ENCODE data around the gene MYCN.

DNA sequence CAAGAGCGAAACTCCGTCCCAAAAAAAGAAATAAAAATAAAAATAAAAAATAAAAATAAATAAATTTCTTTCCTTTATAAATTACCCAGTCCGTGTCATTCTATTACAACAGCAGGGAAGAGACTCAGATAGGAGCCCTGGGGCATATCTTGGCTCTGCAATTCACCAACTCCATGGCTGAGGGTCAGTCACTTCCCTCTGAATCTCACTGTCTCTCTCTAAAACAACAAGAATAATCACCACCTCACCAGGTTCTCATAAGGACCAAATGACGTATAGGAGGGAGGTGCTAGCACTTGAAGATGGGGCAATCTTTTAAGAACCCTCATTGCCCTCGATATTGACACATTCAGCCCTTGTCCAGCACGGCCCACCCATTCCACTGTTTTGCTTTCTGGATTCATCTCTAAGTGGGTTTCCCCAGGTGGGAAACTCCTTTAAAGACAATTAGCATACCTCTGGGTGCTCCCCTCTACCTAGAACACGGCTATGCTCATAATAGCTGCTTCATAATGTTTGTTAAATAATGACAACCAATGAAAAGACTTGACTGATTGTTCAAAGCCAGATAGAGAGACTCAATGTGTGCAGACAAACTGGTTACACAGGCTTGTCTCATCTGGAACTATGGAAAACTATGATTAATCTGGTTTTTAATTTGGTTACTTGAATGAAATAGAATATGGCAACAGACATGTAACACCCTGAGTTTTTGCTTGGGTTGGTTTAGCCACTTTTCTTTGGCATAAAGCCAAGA, 15.1 kb downstream of the MYCN start:
- TF ChIP-seq, protein P1, sequence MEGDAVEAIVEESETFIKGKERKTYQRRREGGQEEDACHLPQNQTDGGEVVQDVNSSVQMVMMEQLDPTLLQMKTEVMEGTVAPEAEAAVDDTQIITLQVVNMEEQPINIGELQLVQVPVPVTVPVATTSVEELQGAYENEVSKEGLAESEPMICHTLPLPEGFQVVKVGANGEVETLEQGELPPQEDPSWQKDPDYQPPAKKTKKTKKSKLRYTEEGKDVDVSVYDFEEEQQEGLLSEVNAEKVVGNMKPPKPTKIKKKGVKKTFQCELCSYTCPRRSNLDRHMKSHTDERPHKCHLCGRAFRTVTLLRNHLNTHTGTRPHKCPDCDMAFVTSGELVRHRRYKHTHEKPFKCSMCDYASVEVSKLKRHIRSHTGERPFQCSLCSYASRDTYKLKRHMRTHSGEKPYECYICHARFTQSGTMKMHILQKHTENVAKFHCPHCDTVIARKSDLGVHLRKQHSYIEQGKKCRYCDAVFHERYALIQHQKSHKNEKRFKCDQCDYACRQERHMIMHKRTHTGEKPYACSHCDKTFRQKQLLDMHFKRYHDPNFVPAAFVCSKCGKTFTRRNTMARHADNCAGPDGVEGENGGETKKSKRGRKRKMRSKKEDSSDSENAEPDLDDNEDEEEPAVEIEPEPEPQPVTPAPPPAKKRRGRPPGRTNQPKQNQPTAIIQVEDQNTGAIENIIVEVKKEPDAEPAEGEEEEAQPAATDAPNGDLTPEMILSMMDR (IDR thresholded peaks at IDR 0.05), result no peak
- TF ChIP-seq POLR2A (IDR thresholded peaks at IDR 0.05), result no peak
